ENCODE results near the gene HLA-A. TPM values are rescaled to one million over a fixed set of nuclear protein-coding genes. Genes with fewer than 3 reads are reported as not detected.

Gene HLA-A
- total and polyA plus RNA-seq, 9 of the 15 experiments (the other 6 are each of a cell fraction or from before 2014, with no cell fraction given): 0.46 to 3.3 TPM; not detected in 7

GRCh38 chr6:29947077-29947980 lies 5.0 kb downstream of the HLA-A start:
- BruUV-seq (replicated peaks): no TSS peak
- Histone ChIP-seq H3K9ac (ENCODE audit: insufficient read depth in 1 of 2, low read depth in 2 of 2, low read length in 2 of 2) (no peak overlapping the region), H3K9me1 (ENCODE audit: control insufficient read depth, insufficient read depth, low read length) (no peaks in the 10 kb centered on the region), H3K4me1 (replicated peaks in 1 of 2; ENCODE audit: control insufficient read depth in 2 of 2, insufficient read depth in 2 of 2, low read length in 2 of 2) (peaks cover 0 to 5% of the 10 kb centered on the region in 2 experiments; a peak in 1 of 5 replicates), H3K4me3 (no peak overlapping the region), H3K79me2 (ENCODE audit: control insufficient read depth, insufficient read depth, low read length) (no peaks in the 10 kb centered on the region), H3K27me3 (ENCODE audit: control insufficient read depth in 2 of 2, insufficient read depth in 2 of 2, low read length in 2 of 2) (peaks cover 0 to 8% of the 10 kb centered on the region in 2 experiments; a peak in 1 of 5 replicates), H3K27ac (ENCODE audit: extremely low read depth, low read depth, low read length) (no peak overlapping the region), H4K20me1 (replicated peaks; ENCODE audit: control insufficient read depth, insufficient read depth, low read length) (0 out of 2 replicates have a peak, but pooled peaks cover 3% of the 10 kb centered on the region), H3K4me2 (ENCODE audit: insufficient read depth, low read length) (no peak overlapping the region), H3K36me3 (ENCODE audit: control insufficient read depth, insufficient read depth, low read length) (no peaks in the 10 kb centered on the region), H2AFZ (ENCODE audit: low read depth, low read length) (no peak overlapping the region), H3K9me3 (replicated peaks; ENCODE audit: control insufficient read depth, insufficient read depth, low read depth, low read length) (no peaks in the 10 kb centered on the region)
- no peak for TF ChIP-seq MYBL2 (IDR thresholded peaks at IDR 0.05; ENCODE audit: low read depth)
- no peak for TF ChIP-seq MYBL2 (CRISPR knock-in tag; IDR thresholded peaks at IDR 0.05; ENCODE audit: borderline replicate concordance)
- no peak for TF ChIP-seq ZFX (CRISPR knock-in tag; IDR thresholded peaks at IDR 0.05)
- TF ChIP-seq, protein P1, sequence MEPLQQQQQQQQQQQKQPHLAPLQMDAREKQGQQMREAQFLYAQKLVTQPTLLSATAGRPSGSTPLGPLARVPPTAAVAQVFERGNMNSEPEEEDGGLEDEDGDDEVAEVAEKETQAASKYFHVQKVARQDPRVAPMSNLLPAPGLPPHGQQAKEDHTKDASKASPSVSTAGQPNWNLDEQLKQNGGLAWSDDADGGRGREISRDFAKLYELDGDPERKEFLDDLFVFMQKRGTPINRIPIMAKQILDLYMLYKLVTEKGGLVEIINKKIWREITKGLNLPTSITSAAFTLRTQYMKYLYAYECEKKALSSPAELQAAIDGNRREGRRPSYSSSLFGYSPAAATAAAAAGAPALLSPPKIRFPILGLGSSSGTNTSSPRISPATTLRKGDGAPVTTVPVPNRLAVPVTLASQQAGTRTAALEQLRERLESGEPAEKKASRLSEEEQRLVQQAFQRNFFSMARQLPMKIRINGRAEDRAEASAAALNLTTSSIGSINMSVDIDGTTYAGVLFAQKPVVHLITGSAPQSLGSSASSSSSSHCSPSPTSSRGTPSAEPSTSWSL (CRISPR knock-in tag; IDR thresholded peaks at IDR 0.05; ENCODE audit: borderline replicate concordance): no peak
- TF ChIP-seq HNRNPUL1 (IDR thresholded peaks at IDR 0.05; ENCODE audit: low read length): no peak
- ChIA-PET CTCF (ENCODE audit: low intra/inter-chr PET ratio) (no interaction called here), POLR2A (interaction anchor here (0.6 to 0.8 kb wide), 2 partner anchors 22 to 121 kb away, joined by 3 read pairs; no protein-coding TSS in a partner anchor)
- in situ Hi-C loops (cut with MboI) (no loop called here), intact Hi-C loops (cut with micrococcal nuclease) (no loop called here)
- FAIRE-seq (no peak), DNase-seq (ENCODE audit: extremely low read depth in 1 of 4, low spot score in 3 of 4) (no peak), ATAC-seq (no peak)
- WGBS (ENCODE audit: insufficient coverage, low coverage, missing lambda C conversion rate): 3% methylated on average over 3 of the region's 3 CpGs
